ENCODE results near the gene ANKRD24. TPM values are rescaled to one million over a fixed set of nuclear protein-coding genes. Genes with fewer than 3 reads are reported as not detected.
"Not testable (repeated sequence)": the region's sequence is repeated elsewhere in the genome, so short reads cannot be mapped to it uniquely, and the experiment has no call there.

ANKRD24 gene
- total RNA-seq, 2 donors from 2014 or later = 3.6 to 12.0 TPM

- WGBS = 70% methylated on average over 6 of the region's 6 CpGs
- H3K27me3 ChIP-seq (replicated peaks; ENCODE audit: insufficient read depth) = no peaks in the 10 kb centered on the region
- H3K36me3 ChIP-seq = no peaks in the 10 kb centered on the region
- no peak overlapping the region for H3K27ac ChIP-seq
- TF ChIP-seq POLR2A (IDR thresholded peaks at IDR 0.05) = no peak
- TF ChIP-seq, protein P1, sequence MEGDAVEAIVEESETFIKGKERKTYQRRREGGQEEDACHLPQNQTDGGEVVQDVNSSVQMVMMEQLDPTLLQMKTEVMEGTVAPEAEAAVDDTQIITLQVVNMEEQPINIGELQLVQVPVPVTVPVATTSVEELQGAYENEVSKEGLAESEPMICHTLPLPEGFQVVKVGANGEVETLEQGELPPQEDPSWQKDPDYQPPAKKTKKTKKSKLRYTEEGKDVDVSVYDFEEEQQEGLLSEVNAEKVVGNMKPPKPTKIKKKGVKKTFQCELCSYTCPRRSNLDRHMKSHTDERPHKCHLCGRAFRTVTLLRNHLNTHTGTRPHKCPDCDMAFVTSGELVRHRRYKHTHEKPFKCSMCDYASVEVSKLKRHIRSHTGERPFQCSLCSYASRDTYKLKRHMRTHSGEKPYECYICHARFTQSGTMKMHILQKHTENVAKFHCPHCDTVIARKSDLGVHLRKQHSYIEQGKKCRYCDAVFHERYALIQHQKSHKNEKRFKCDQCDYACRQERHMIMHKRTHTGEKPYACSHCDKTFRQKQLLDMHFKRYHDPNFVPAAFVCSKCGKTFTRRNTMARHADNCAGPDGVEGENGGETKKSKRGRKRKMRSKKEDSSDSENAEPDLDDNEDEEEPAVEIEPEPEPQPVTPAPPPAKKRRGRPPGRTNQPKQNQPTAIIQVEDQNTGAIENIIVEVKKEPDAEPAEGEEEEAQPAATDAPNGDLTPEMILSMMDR (IDR thresholded peaks at IDR 0.05) = no peak
- no peak for TF ChIP-seq POLR2AphosphoS5 (IDR thresholded peaks at IDR 0.05)
- H3K4me3 ChIP-seq = no peak overlapping the region
- H3K9me3 ChIP-seq = no peaks in the 10 kb centered on the region
- H3K4me1 ChIP-seq (replicated peaks) = no peaks in the 10 kb centered on the region
- no peak for DNase-seq (ENCODE audit: low spot score)
- intact Hi-C loops (cut with DNase I) = no loop called here
These were observed 30.9 kb upstream of the ANKRD24 start for GRCh38 chr19:4151623-4152022.

DNA sequence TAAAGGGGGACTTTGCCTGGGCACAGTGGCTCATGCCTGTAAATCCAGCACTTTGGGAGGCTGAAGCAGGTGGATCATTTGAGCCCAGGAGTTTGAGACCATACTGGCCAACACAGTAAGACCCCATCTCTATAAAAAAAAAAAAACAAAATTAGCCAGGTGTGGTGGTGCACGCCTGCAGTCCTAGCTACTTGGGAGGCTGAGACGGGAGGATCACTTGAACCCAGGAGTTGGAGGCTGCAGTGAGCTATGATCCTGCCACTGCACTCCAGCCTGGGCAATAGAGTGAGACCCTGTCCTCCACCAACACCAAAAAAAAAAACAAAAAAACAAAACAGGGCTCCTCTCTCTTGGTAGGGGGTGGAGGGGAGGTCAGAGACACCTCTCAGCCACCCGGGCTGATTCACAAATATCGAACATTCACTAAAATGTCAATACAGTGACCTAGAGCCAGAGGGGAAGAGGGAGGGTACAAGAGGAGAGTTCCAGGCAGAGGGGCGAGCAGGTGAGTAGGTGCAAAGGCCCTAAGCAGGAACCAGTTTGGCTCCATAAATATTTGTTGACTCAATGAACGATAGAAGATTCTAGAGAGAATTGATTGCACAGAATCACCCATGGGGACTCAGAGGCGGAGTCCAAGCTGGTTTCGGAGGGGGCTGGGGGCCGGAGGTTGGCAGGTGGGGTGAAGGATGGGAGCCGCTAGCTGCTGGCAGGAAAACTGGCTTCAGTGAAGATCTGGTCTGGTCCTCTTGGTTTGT, 30.1 kb upstream of the ANKRD24 start:
- 72% methylated on average over 10 of the region's 10 CpGs for WGBS
- Histone ChIP-seq H3K4me3 (no peak overlapping the region), H3K9me3 (no peaks in the 10 kb centered on the region), H3K4me1 (replicated peaks) (no peaks in the 10 kb centered on the region), H3K27me3 (replicated peaks; ENCODE audit: insufficient read depth) (no peaks in the 10 kb centered on the region), H3K36me3 (no peaks in the 10 kb centered on the region), H3K27ac (no peak overlapping the region)
- intact Hi-C loops (cut with DNase I) = no loop called here
- DNase-seq (ENCODE audit: low spot score) = no peak
- TF ChIP-seq POLR2A (IDR thresholded peaks at IDR 0.05) (no peak), POLR2AphosphoS5 (IDR thresholded peaks at IDR 0.05) (no peak)

DNA sequence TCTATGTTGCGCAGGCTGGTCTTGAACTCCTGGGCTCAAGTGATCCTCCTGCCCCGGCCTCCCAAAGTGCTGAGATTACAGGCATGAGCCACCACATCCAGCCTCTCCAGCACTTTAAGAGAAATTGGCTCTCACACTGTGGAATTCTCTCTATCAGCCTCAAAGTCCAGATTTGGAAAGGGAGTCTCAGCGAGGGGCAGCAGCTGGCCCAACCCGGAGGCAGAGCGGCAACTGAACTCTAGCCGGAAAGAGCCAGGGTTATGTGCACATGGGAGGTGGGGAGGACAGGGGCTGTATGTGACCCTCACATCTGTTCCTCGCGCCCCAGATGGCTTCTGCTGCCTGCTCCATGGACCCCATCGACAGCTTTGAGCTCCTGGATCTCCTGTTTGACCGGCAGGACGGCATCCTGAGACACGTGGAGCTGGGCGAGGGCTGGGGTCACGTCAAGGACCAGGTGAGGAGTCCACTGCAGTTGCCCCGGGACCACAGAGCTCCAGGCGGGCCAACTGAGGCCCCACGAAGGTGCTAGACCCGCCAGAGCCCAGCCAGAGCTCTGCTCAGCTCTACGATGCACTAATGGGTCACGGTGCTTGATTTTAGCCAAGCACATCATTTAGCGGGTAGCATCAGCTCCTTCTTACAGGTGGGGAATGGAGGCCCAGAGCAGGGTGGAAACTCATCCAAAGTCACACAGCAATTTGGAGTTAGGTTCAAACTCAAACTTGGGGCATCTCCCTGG, 27.7 kb upstream of the ANKRD24 start:
- Histone ChIP-seq H3K4me3 (no peak overlapping the region), H3K27ac (no peak overlapping the region), H3K4me1 (replicated peaks) (no peaks in the 10 kb centered on the region), H3K36me3 (no peaks in the 10 kb centered on the region), H3K9me3 (no peaks in the 10 kb centered on the region), H3K27me3 (replicated peaks; ENCODE audit: insufficient read depth) (no peaks in the 10 kb centered on the region)
- TF ChIP-seq, protein P1 (IDR thresholded peaks at IDR 0.05) = no peak
- TF ChIP-seq POLR2A (IDR thresholded peaks at IDR 0.05) (no peak), POLR2AphosphoS5 (IDR thresholded peaks at IDR 0.05) (no peak)
- intact Hi-C loops (cut with DNase I) = no loop called here
- no peak for DNase-seq (ENCODE audit: low spot score)
- WGBS = 77% methylated on average over 20 of the region's 21 CpGs

- TF ChIP-seq, protein P1 (IDR thresholded peaks at IDR 0.05) = no peak
- TF ChIP-seq POLR2AphosphoS5 (IDR thresholded peaks at IDR 0.05) (no peak), POLR2A (IDR thresholded peaks at IDR 0.05) (no peak)
- intact Hi-C loops (cut with DNase I) = no loop called here
- no peaks in the 10 kb centered on the region for H3K27me3 ChIP-seq (replicated peaks; ENCODE audit: insufficient read depth)
- WGBS = 75% methylated on average over 6 of the region's 6 CpGs
- H3K27ac ChIP-seq = no peak overlapping the region
- H3K4me3 ChIP-seq = no peak overlapping the region
- H3K36me3 ChIP-seq = no peaks in the 10 kb centered on the region
- H3K4me1 ChIP-seq (replicated peaks) = no peaks in the 10 kb centered on the region
- DNase-seq (ENCODE audit: low spot score) = no peak
- no peaks in the 10 kb centered on the region for H3K9me3 ChIP-seq
These were observed 25.3 kb upstream of the ANKRD24 start for GRCh38 chr19:4157164-4157563.

DNA sequence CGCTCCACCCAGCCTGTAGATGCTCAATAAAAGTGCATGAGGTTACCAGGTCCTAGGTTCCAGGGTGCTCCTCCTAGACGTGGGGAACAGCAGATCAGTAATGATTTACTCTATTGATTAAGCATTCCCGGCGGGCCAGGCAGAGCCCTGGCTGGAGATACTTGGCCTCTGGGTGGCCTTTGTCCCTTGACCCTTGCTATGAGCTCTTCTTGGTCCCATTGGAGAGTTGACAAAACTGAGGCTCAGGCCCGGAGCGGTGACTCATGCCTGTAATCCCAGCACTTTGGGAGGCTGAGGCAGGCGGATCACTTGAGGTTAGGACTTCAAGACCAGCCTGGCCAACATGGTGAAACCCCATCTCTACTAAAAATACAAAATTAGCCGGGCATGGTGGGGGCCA, 24.5 kb upstream of the ANKRD24 start:
- H3K4me3 ChIP-seq; intact Hi-C loops (cut with DNase I); H3K27me3 ChIP-seq (replicated peaks; ENCODE audit: insufficient read depth); H3K9me3 ChIP-seq; H3K27ac ChIP-seq; DNase-seq (ENCODE audit: low spot score); H3K36me3 ChIP-seq; H3K4me1 ChIP-seq (replicated peaks): not testable (repeated sequence)
- WGBS = 78% methylated on average over 8 of the region's 8 CpGs
